Measurements from ENCODE around the gene RFC3. TPM values are rescaled to one million over a fixed set of nuclear protein-coding genes. Genes with fewer than 3 reads are reported as not detected.

The RFC3 gene
- total RNA-seq, 1 experiment from 2014 or later, result 59.2 TPM

- Histone ChIP-seq H2BK20ac (ENCODE audit: low read depth, low read length, poor library complexity, severe bottlenecking) (no peak overlapping the region), H3K27ac (ENCODE audit: insufficient read length, low read depth, low read length) (no peak overlapping the region), H3K9ac (ENCODE audit: extremely low read depth, insufficient read length, low read length) (peak overlapping the region; percentile 76), H3K4me2 (ENCODE audit: insufficient read depth, insufficient read length, low read length) (peak overlapping the region; percentile 40), H3K4ac (ENCODE audit: low read depth, low read length) (no peak overlapping the region), H3K23ac (ENCODE audit: insufficient read length, low read depth, low read length) (no peak overlapping the region), H4K8ac (replicated peaks; ENCODE audit: insufficient read length, low read depth, low read length) (no peak overlapping the region), H2AFZ (ENCODE audit: low read length) (no peak overlapping the region), H2BK5ac (ENCODE audit: insufficient read length, low read length) (no peak overlapping the region), H3K23me2 (ENCODE audit: insufficient read length, low read depth, low read length, poor library complexity, severe bottlenecking) (no peaks in the 10 kb centered on the region), H3K4me1 (ENCODE audit: insufficient read depth, low read length) (no peaks in the 10 kb centered on the region), H3T11ph (ENCODE audit: low read length) (no peak overlapping the region), H2BK15ac (ENCODE audit: low read depth, low read length) (no peak overlapping the region), H3K79me2 (ENCODE audit: insufficient read depth, low read length) (no peaks in the 10 kb centered on the region; the same call in 1 of the 2 replicates), H4K5ac (ENCODE audit: insufficient read length, low read depth, low read length) (no peak overlapping the region), H3K18ac (ENCODE audit: insufficient read length, low read depth, low read length) (no peak overlapping the region), H3K27me3 (ENCODE audit: insufficient read depth, low read length) (no peaks in the 10 kb centered on the region), H2BK120ac (ENCODE audit: low read depth, low read length, poor library complexity, severe bottlenecking) (no peak overlapping the region), H4K91ac (ENCODE audit: insufficient read length, low read depth, low read length) (no peak overlapping the region), H3K56ac (ENCODE audit: insufficient read length, low read depth, low read length) (no peak overlapping the region), H3K79me1 (ENCODE audit: insufficient read depth, low read depth, low read length, poor library complexity, severe bottlenecking) (no peaks in the 10 kb centered on the region), H4K20me1 (ENCODE audit: control insufficient read depth, insufficient read depth, insufficient read length) (no peaks in the 10 kb centered on the region), H3K9me3 (ENCODE audit: control insufficient read depth, low read depth, low read length) (no peaks in the 10 kb centered on the region), H2AK5ac (ENCODE audit: insufficient read length, low read length) (no peak overlapping the region), H3K14ac (ENCODE audit: insufficient read depth, low read length) (peak overlapping the region; percentile 72; the same call in 1 of the 2 replicates), H2BK12ac (ENCODE audit: insufficient read length, low read depth, low read length) (no peak overlapping the region)
- TF ChIP-seq CTCF (conservative IDR thresholded peaks at IDR 0.05), result no peak
- DNase-seq, result no peak
- H3K36me3 Mint-ChIP-seq (ENCODE audit: insufficient read depth in 1 of 3, low read depth in 3 of 3), result peaks cover 5 to 30% (median 16%) of the 10 kb centered on the region in 3 experiments; a peak in 5 of 7 replicates
- WGBS (ENCODE audit: extremely low coverage, insufficient read length, low lambda C conversion rate), result 100% methylated on average over 1 of the region's 5 CpGs
- peak overlapping the region; percentile 53 to 96 (median 93); a peak in 5 of 7 replicates for H3K27ac Mint-ChIP-seq
- H3K9me3 Mint-ChIP-seq, result no peaks in the 10 kb centered on the region; a peak in 1 of 5 replicates
- H3K27me3 Mint-ChIP-seq (ENCODE audit: low read depth), result peaks cover 15% of the 10 kb centered on the region
- peak overlapping the region; percentile 89 to 95 for H3K4me3 Mint-ChIP-seq
- peaks cover 5 to 6% of the 10 kb centered on the region in 2 experiments for H3K4me1 Mint-ChIP-seq
Observed at GRCh38 chr13:33817513-33817900, 442 bp upstream of the RFC3 start.

Data from H9 (cell line).